GM23338 (cell line): ENCODE measurements around the gene AGPAT3. TPM values are rescaled to one million over a fixed set of nuclear protein-coding genes. Genes with fewer than 3 reads are reported as not detected.

Source experiments
- ATAC-seq: fragments of 200-7000 bp; cut with Tn5 transposase; 3 replicates; pipeline ENCODE4 v1.9.1; 2020
- DNase-seq: peaks from one replicate; pipeline ENCODE4 v3.0.0-alpha.2; 2015; ENCODE audit warnings: low spot score
- H2AFZ ChIP-seq: fragments of 200-600 bp; sonication (generic); 2 replicates; pipeline ENCODE4 v1.8.0; 2016; ENCODE audit warnings: antibody characterized with exemption, mild to moderate bottlenecking, moderate library complexity
- H3F3A ChIP-seq: fragments of 200-600 bp; sonication (generic); replicated peaks from 2 replicates; pipeline ENCODE4 v1.8.0; 2017; ENCODE audit warnings: antibody characterized with exemption, mixed run types, low read depth
- H3K27ac ChIP-seq: fragments of 200-600 bp; sonication (generic); 2 replicates; pipeline ENCODE4 v1.6.1; 2016; ENCODE audit warnings: low read depth
- H3K27me3 ChIP-seq: fragments of 200-600 bp; sonication (generic); 2 replicates; pipeline ENCODE4 v1.8.0; 2016; ENCODE audit warnings: mild to moderate bottlenecking, mixed run types, moderate library complexity; ENCODE audit not compliant: insufficient read depth
- H3K36me3 ChIP-seq: fragments of 200-600 bp; sonication (generic); 2 replicates; pipeline ENCODE4 v1.8.0; 2016; ENCODE audit warnings: mild to moderate bottlenecking; ENCODE audit not compliant: insufficient read depth
- H3K4me1 ChIP-seq: fragments of 200-600 bp; sonication (generic); 2 replicates; pipeline ENCODE4 v1.8.0; 2016; ENCODE audit warnings: mild to moderate bottlenecking, moderate library complexity; ENCODE audit not compliant: insufficient read depth
- H3K4me2 ChIP-seq: fragments of 200-600 bp; sonication (generic); 2 replicates; pipeline ENCODE4 v1.7.1; 2017; ENCODE audit warnings: mixed run types
- H3K4me3 ChIP-seq: fragments of 200-600 bp; sonication (generic); 2 replicates; pipeline ENCODE4 v1.6.1; 2016; ENCODE audit warnings: mixed run types
- H3K79me2 ChIP-seq: fragments of 200-600 bp; sonication (generic); replicated peaks from 2 replicates; pipeline ENCODE4 v1.8.0; 2017; ENCODE audit warnings: mild to moderate bottlenecking; ENCODE audit not compliant: insufficient read depth
- H3K9me2 ChIP-seq: fragments of 200-600 bp; sonication (generic); 2 replicates; pipeline ENCODE4 v1.8.0; 2017; ENCODE audit not compliant: insufficient read depth
- H4K20me1 ChIP-seq: fragments of 200-600 bp; sonication (generic); replicated peaks from 2 replicates; pipeline ENCODE4 v1.8.0; 2017; ENCODE audit warnings: mild to moderate bottlenecking; ENCODE audit not compliant: insufficient read depth
- H3K27ac Mint-ChIP-seq: 2 replicates; pipeline ENCODE4 v1.8.0; 2020; ENCODE audit warnings: inconsistent platforms, mild to moderate bottlenecking, moderate library complexity, mixed read lengths
- H3K27me3 Mint-ChIP-seq: 3 replicates; pipeline ENCODE4 v1.8.0; 2022; ENCODE audit warnings: low read depth, mild to moderate bottlenecking, moderate library complexity, mixed read lengths, inconsistent platforms; ENCODE audit not compliant: insufficient read depth, poor library complexity
- H3K36me3 Mint-ChIP-seq: 3 replicates; pipeline ENCODE4 v1.8.0; 2021; ENCODE audit warnings: low read depth, mild to moderate bottlenecking, inconsistent platforms, moderate library complexity, mixed read lengths
- H3K4me1 Mint-ChIP-seq: 3 replicates; pipeline ENCODE4 v1.8.0; 2020; ENCODE audit warnings: mild to moderate bottlenecking, inconsistent platforms, mixed read lengths
- H3K4me3 Mint-ChIP-seq: 3 replicates; pipeline ENCODE4 v1.8.0; 2021; ENCODE audit warnings: moderate library complexity, mild to moderate bottlenecking, inconsistent platforms, mixed read lengths
- H3K9me3 Mint-ChIP-seq: 3 replicates; pipeline ENCODE4 v1.8.0; 2020; ENCODE audit warnings: moderate library complexity, mild to moderate bottlenecking, inconsistent platforms, mixed read lengths
- CREB1 ChIP-seq: fragments of 250-450 bp; sonication (Bioruptor Pico); IDR thresholded peaks from 2 replicates; pipeline ENCODE4 v1.5.0; 2020; ENCODE audit warnings: low read depth, mild to moderate bottlenecking, moderate library complexity
- CTCF ChIP-seq, 2 experiments: fragments of 200-600 bp in 1 of 2; sonication (generic) in 1 of 2; conservative IDR thresholded peaks; 2 replicates each; pipeline versions ENCODE4 v1.5.1 to v1.6.1; 2016 to 2017; ENCODE audit warnings: antibody characterized with exemption in 2 of 2, low read depth in 2 of 2, mild to moderate bottlenecking in 2 of 2, moderate library complexity in 1 of 2
- ETS1 ChIP-seq: IDR thresholded peaks from 2 replicates; pipeline ENCODE4 v1.6.1; 2016; ENCODE audit warnings: antibody characterized with exemption
- EZH2 ChIP-seq: fragments of 200-600 bp; sonication (generic); IDR thresholded peaks from one replicate; pipeline ENCODE4 v1.8.0; 2017; ENCODE audit warnings: antibody characterized with exemption, mild to moderate bottlenecking, low read depth; ENCODE audit not compliant: unreplicated experiment
- EZH2phosphoT487 ChIP-seq: fragments of 200-600 bp; sonication (generic); IDR thresholded peaks from one replicate; pipeline ENCODE4 v1.8.1; 2018; ENCODE audit warnings: antibody characterized with exemption; ENCODE audit not compliant: unreplicated experiment
- JUNB ChIP-seq: IDR thresholded peaks from one replicate; pipeline ENCODE4 v1.6.1; 2016; ENCODE audit warnings: antibody characterized with exemption; ENCODE audit not compliant: unreplicated experiment
- NANOG ChIP-seq: IDR thresholded peaks from 2 replicates; pipeline ENCODE4 v1.6.1; 2016; ENCODE audit warnings: antibody characterized with exemption, borderline replicate concordance
- POLR2AphosphoS5 ChIP-seq: IDR thresholded peaks from 2 replicates; pipeline ENCODE4 v1.6.1; 2016; ENCODE audit warnings: antibody characterized with exemption, low read depth
- REST ChIP-seq: IDR thresholded peaks from one replicate; pipeline ENCODE4 v1.6.1; 2018; ENCODE audit warnings: antibody characterized with exemption; ENCODE audit not compliant: unreplicated experiment
- STAT1 ChIP-seq: IDR thresholded peaks from one replicate; pipeline ENCODE4 v1.6.1; 2016; ENCODE audit warnings: antibody characterized with exemption; ENCODE audit not compliant: unreplicated experiment
- ZNF114 ChIP-seq: fragments of 250-450 bp; sonication (Bioruptor Pico); IDR thresholded peaks from 2 replicates; pipeline ENCODE4 v1.5.0; 2020; ENCODE audit warnings: mild to moderate bottlenecking, moderate library complexity
- ZNF331 ChIP-seq: fragments of 250-450 bp; sonication (Bioruptor Pico); IDR thresholded peaks from 2 replicates; pipeline ENCODE4 v1.5.0; 2020; ENCODE audit warnings: low read depth, mild to moderate bottlenecking, moderate library complexity
- ZNF462 ChIP-seq: fragments of 250-450 bp; sonication (Bioruptor Pico); IDR thresholded peaks from 2 replicates; pipeline ENCODE4 v1.5.0; 2020; ENCODE audit warnings: mild to moderate bottlenecking, moderate library complexity
- polyA plus RNA-seq: library from polyadenylated mRNA; unstranded; fragments of >200 nt; fragmentation: Nextera tagmentation; extraction: Ambion mirVana; gene quantifications from 2 replicates; pipeline ENCODE4 v1.2.1, GENCODE V29; 2016
- total RNA-seq: library from RNA; depleted of rRNA; stranded (reverse); fragments of >200 nt; shearing (Covaris generic); gene quantifications from 2 replicates; pipeline ENCODE4 v1.2.3, GENCODE V29; 2014

The AGPAT3 gene
- total and polyA plus RNA-seq, 2 experiments from 2014 or later: 2.1 to 6.1 TPM

GRCh38 chr21:44006656-44007055 is 141.6 kb downstream of the AGPAT3 start:
- Mint-ChIP-seq H3K9me3 (no peaks in the 10 kb centered on the region), H3K4me3 (no peak overlapping the region)

More at GRCh38 chr21:44006656-44007055, 141.6 kb downstream of the AGPAT3 start:
- no peaks in the 10 kb centered on the region for H3K79me2 ChIP-seq
- H3K4me1 ChIP-seq: peaks cover 8% of the 10 kb centered on the region
- no peaks in the 10 kb centered on the region for H3K9me2 ChIP-seq
- H3K27me3 ChIP-seq: no peaks in the 10 kb centered on the region
- DNase-seq (no peak), ATAC-seq (no peak)
- no peaks in the 10 kb centered on the region for H3K36me3 Mint-ChIP-seq
- H2AFZ ChIP-seq: no peak overlapping the region
- no peaks in the 10 kb centered on the region for H3K36me3 ChIP-seq
- peaks cover 10% of the 10 kb centered on the region; the same call in 1 of the 2 replicates for H3F3A ChIP-seq
- no peak overlapping the region for H3K27ac ChIP-seq
- H3K27me3 Mint-ChIP-seq: peaks cover 6% of the 10 kb centered on the region
- peaks cover 13% of the 10 kb centered on the region for H3K4me1 Mint-ChIP-seq
- no peak overlapping the region for H3K4me2 ChIP-seq
- H3K4me3 ChIP-seq: no peak overlapping the region
- H4K20me1 ChIP-seq: no peaks in the 10 kb centered on the region
- H3K27ac Mint-ChIP-seq: no peak overlapping the region
- TF ChIP-seq ZNF462 (CRISPR knock-in tag) (no peak), NANOG (no peak), STAT1 (no peak), POLR2AphosphoS5 (no peak), EZH2phosphoT487 (no peak), JUNB (no peak), REST (no peak), ZNF114 (CRISPR knock-in tag) (no peak), ZNF331 (CRISPR knock-in tag) (no peak), CREB1 (CRISPR knock-in tag) (no peak), CTCF (conservative IDR thresholded peaks at IDR 0.05; ENCODE audit: low read depth in 2 of 2) (no peak), ETS1 (no peak), EZH2 (no peak)
